Measurements from ENCODE around the gene HYAL1. TPM values are rescaled to one million over a fixed set of nuclear protein-coding genes. Genes with fewer than 3 reads are reported as not detected.
A peak's percentile ranks its signal among the peaks of the same experiment; 100 is the strongest.

HYAL1 gene
- total RNA-seq, 2 donors from 2014 or later, result 5.8 to 6.1 TPM

GRCh38 chr3:50302095-50303012 is 1.0 kb downstream of the HYAL1 start:
- Histone ChIP-seq H3K4me3 (no peak overlapping the region), H3K9me3 (no peaks in the 10 kb centered on the region), H3K27ac (no peak overlapping the region), H3K27me3 (replicated peaks; ENCODE audit: insufficient read depth) (no peaks in the 10 kb centered on the region), H3K4me1 (ENCODE audit: control insufficient read depth in 1 of 2, low read depth in 2 of 2) (peaks cover 16 to 25% of the 10 kb centered on the region in 2 donors), H3K36me3 (no peaks in the 10 kb centered on the region)
- DNase-seq (ENCODE audit: low spot score) (no peak), ATAC-seq (ENCODE audit: insufficient number of reproducible peaks, low FRiP score, low read depth) (no peak)
- no peak for TF ChIP-seq CTCF (IDR thresholded peaks at IDR 0.05)

GRCh38 chr3:50300681-50301254 is 2.6 kb downstream of the HYAL1 start:
- H3K27me3 ChIP-seq (replicated peaks; ENCODE audit: insufficient read depth), result no peaks in the 10 kb centered on the region
- H3K36me3 ChIP-seq, result no peaks in the 10 kb centered on the region
- H3K9me3 ChIP-seq, result no peaks in the 10 kb centered on the region
- H3K4me1 ChIP-seq (ENCODE audit: control insufficient read depth in 1 of 2, low read depth in 2 of 2), result peaks cover 16 to 25% of the 10 kb centered on the region in 2 donors
- peak overlapping the region; percentile 94 for H3K4me3 ChIP-seq
- ATAC-seq (ENCODE audit: insufficient number of reproducible peaks, low FRiP score, low read depth) (no peak), DNase-seq (ENCODE audit: low spot score) (no peak)
- TF ChIP-seq CTCF (IDR thresholded peaks at IDR 0.05), result no peak
- peak overlapping the region; percentile 72 to 87 for H3K27ac ChIP-seq

- Histone ChIP-seq H3K4me1 (ENCODE audit: control insufficient read depth in 1 of 2, low read depth in 2 of 2) (peaks cover 16 to 25% of the 10 kb centered on the region in 2 donors), H3K36me3 (no peaks in the 10 kb centered on the region), H3K4me3 (peak overlapping the region; percentile 94), H3K9me3 (no peaks in the 10 kb centered on the region), H3K27me3 (replicated peaks; ENCODE audit: insufficient read depth) (no peaks in the 10 kb centered on the region), H3K27ac (peak overlapping the region; percentile 72 to 87)
- ATAC-seq (ENCODE audit: insufficient number of reproducible peaks, low FRiP score, low read depth), result peak; percentile 2
- DNase-seq (ENCODE audit: low spot score), result no peak
- TF ChIP-seq CTCF (IDR thresholded peaks at IDR 0.05), result no peak
Observed at GRCh38 chr3:50299929-50300680, 3.3 kb downstream of the HYAL1 start.

GRCh38 chr3:50299638-50299928 is 3.8 kb downstream of the HYAL1 start:
- H3K4me1 ChIP-seq (ENCODE audit: control insufficient read depth in 1 of 2, low read depth in 2 of 2), result peaks cover 16 to 25% of the 10 kb centered on the region in 2 donors

More at GRCh38 chr3:50299638-50299928, 3.8 kb downstream of the HYAL1 start:
- TF ChIP-seq CTCF (IDR thresholded peaks at IDR 0.05), result no peak
- H3K27me3 ChIP-seq (replicated peaks; ENCODE audit: insufficient read depth), result no peaks in the 10 kb centered on the region
- no peak for ATAC-seq (ENCODE audit: insufficient number of reproducible peaks, low FRiP score, low read depth)
- H3K9me3 ChIP-seq, result no peaks in the 10 kb centered on the region
- DNase-seq (ENCODE audit: low spot score), result no peak
- H3K36me3 ChIP-seq, result no peaks in the 10 kb centered on the region
- H3K27ac ChIP-seq, result peak overlapping the region; percentile 72 to 87
- H3K4me3 ChIP-seq, result peak overlapping the region; percentile 94

Measured in thoracic aorta (tissue), 2 donors.